RCC 7860 (cell line): ENCODE data around the gene PRODH2.
"Not testable (repeated sequence)": the region's sequence is repeated elsewhere in the genome, so short reads cannot be mapped to it uniquely, and the experiment has no call there.

ENCODE experiments used
- DNase-seq: peaks from one replicate; pipeline ENCODE4 v3.0.0-alpha.2; 2015; ENCODE audit warnings: low spot score
- FAIRE-seq: peaks from 2 replicates; lab custom pipeline; 2012; peaks lifted over from hg19 to GRCh38; lab: Jason Lieb, UNC

The PRODH2 gene

GRCh38 chr19:35783469-35784434 lies 28.9 kb downstream of the PRODH2 start:
- no peak for FAIRE-seq
- no peak for DNase-seq

DNA sequence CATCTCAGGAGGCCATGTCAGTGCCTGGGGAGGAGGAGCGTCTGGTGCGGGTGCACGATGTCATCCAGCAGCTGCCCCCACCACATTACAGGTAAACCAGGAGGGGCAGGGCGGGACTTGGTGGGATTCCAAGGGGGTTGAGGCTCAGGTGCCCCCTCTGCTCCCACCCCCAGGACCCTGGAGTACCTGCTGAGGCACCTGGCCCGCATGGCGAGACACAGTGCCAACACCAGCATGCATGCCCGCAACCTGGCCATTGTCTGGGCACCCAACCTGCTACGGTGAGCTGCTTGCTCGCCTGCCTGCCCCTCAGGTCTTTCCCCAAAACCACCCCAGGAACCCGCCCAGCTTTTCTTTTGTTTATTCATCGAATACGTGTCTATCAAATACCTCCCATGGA lies 30.1 kb downstream of the PRODH2 start:
- FAIRE-seq = no peak
- DNase-seq = no peak

- DNase-seq (no peak), FAIRE-seq (no peak)
These were observed 31.0 kb downstream of the PRODH2 start for GRCh38 chr19:35781650-35782049.

DNA sequence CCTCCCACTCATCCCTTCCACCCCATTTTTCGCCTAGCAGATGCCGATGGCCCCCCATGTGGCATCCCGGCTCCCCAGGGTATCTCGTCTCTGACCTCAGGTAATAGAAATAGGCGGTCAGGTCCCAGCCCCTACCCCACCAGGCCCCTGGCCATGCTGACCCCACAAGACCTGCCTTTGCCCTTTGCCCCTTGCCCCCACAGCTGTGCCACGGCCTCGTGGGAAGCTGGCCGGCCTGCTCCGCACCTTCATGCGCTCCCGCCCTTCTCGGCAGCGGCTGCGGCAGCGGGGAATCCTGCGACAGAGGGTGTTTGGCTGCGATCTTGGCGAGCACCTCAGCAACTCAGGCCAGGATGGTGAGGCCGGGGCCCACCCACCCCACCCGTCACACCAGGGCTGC lies 31.9 kb downstream of the PRODH2 start:
- FAIRE-seq (no peak), DNase-seq (no peak)

DNA sequence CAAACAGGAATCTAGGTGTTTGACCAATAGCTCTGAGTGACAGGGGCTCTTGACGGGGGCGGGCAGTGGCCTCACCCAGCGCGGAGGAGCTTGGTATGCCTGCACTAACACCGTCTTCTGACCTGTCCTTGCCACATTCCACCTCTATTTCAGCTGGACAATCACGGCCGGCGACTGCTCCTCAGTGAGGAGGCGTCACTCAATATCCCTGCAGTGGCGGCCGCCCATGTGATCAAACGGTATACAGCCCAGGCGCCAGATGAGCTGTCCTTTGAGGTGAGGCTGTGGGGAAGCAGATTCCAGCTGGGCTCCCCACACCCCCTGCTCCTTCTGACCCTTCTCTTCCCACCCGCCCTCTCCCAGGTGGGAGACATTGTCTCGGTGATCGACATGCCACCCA lies 32.6 kb downstream of the PRODH2 start:
- FAIRE-seq = no peak
- DNase-seq = no peak

DNA sequence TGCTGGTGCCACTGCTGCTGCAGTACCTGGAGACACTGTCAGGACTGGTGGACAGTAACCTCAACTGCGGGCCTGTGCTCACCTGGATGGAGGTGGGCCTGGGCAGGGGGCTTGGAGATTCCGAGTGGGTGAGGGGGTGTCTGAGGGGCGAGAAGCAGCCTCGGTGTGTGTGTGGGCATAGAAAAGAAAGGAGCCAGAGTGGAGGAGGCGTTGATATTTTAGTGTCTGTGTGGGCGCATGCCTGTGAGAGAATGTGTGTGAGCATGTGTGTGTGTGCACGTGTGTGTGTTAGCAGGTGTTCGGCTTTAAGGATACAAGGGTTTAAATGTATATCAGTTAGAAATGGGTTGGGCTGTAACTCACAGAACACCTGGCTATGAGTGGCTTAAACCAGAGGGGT lies 33.6 kb downstream of the PRODH2 start:
- FAIRE-seq (no peak), DNase-seq (no peak)

DNA sequence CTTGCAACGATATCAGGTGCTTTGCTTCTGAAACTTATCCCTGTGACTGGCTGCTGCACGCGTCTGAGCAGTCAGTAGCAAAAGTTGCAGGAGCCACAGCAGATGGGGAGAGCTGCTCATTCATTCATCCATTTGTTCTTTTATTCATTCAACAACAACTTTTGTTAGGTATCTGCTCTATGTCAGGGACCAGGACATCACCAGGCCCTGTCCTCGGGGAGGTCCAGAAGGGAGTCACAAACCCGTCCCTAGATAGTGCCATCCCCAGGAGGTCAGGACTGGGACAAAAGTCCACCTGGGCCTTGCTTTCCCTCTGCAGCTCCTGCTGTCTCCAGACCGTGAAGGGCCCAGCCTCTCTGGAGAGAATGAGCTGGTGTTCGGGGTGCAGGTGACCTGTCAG lies 34.7 kb downstream of the PRODH2 start:
- no peak for DNase-seq
- no peak for FAIRE-seq

DNA sequence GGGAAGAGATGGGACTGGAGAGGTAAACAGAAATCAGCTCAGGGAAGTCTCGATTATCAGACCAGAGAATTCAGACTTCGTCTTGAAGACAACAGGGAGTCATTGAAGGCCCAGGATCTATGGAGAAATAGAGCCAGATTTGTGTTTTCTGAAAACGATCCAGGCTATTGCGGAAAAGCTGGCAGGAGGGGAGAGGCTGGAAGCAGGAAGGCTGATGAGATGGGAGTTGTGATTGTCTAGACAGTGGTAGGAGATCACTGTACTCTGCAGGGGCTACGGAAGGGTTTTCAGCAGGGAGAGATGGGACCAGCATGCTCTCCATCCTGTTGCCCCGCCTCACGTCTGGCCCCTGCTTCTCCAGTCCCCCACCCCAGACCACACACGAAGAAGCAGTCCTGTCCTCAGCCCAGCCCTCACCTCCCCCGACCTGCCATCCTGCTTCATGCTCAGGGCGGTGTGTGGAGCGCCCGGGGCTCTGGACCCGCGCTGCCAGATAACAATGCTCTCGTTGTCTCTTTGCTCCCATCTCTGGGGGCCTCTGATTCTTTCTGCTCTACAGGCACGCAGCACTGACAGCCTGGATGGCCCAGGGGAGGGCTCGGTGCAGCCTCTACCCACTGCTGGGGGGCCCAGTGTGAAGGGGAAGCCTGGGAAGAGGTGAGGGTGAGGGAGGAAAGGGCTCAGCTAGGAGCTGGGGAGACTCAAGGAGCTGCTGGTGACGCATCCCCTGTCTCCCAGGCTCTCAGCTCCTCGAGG lies 35.4 kb downstream of the PRODH2 start:
- DNase-seq (no peak), FAIRE-seq (no peak)

DNA sequence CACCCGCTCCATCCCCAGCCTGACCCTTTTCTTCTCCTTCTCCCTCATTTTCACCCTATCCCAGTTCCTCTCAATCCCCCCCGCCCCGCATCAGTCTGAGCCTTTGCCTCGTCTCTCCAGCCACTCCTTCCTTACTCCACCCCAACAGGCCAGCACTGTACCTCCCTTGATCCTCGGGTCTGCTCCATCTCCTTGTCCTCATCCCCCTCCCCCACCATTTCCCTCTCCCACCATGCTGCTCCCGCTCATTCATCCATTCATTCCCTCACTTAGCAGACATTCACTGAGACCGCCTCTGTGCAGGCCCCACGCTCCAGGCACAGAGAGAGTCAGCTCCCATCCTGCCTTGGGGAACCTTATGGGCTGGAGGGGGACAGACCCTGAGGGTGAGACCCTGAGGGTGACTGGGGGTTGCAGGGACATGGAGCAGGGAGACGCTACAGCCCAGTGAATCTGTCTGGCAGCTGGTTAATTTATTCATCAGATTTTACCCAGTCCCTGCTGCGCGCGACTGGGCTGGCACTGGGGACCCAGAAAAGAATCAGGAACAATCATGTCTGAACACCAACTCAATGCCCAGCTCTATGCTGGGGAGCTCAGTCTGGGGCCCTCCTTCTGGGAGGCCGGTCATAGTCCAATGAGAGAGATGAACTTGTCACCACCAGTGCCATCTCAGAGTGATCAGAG lies 36.4 kb downstream of the PRODH2 start:
- FAIRE-seq (no peak), DNase-seq (no peak)

DNA sequence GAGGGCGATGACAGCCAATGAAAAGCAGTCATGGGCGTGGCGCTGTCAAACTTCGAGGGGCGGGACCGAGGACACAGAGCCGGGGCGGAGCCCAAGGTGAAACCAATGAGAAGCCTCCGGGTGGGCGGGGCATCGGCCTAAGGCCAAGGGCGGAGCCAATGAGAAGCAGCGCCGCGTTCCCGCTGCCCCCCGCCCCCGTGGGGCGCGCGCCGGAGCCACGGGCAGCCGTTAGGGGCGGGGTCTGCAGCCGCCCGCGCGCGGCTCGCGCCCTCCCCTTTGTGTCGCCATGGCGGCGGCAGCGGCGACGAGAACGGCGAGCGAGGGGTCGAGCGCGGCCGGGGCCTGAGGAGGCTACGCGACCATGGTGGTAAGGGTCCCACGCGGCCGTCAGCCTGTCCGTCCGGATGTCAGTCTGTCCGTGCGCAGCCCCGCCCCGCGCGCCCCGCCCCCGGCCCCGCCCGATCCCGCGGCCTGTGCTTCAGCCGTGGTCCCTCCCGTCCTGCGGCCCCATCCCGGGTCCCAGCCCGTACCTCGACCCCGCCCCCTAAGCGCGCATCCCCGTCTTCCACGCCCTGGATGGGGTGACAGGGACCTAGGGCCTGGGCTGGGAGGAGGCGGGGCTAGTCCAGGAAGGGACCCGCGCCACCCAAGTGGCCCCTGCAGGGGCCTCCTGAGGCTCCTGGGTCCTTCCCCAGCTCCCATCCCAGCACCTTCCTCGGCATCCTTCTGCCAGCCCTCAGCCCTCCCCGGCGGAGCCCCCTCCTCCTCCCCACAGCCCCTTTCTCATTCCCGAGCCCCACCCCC lies 37.1 kb downstream of the PRODH2 start, which contains the start of gene ARHGAP33:
ARHGAP33 (plus strand) TSS at position 267 of the 804 bp plus-strand sequence; CDS start at position 362, 95 bp downstream.
- peak; percentile 67 for FAIRE-seq
- DNase-seq = peak; percentile 85

DNA sequence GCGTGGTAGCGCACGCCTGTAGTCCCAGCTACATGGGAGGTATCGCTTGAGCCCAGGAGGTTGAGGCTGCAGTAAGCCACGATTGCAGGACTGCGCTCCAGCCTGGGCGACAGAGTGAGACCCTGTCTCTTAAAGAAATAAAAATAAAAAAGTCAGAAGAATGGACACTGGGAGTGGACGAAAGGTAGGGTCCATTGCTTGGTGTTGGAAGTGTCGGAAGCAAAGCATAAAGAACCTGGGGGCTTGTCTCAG lies 37.7 kb downstream of the PRODH2 start:
- no peak for DNase-seq
- FAIRE-seq = no peak

DNA sequence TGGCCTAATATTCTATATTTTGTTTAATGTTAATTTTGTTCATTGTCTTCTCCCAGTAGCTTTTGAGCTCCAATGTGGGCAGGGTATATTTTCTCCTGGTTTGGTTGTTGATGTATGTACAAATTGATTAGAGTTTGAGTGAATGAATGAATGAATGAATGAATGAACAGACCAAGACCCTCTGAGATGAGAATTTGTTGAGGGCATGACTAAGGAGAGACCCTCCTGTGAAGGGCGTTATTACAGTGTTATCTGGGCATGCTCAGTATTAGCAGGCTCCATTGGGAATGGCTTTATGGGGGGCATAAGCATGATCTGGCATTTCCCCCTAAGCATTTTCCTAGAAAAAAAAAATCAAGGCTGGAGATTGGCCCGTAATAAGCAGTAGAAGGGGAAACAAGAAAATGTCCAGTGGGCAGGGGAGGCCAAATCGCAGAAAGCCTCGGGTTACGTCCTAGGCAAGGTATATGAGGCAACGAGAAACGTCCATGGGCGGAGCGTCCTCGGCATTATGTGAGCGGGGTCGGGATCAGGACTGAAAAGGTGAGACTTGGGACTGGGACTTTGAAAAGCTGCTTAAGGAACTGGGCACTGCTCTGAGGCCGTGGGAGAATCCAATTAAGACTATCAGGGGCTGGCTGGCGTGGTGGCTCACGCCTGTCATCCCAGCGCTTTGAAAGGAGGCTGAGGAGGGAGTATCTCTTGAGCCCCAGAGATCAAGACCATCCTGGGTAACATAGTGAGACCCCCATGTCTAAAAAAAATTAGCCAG lies 38.2 kb downstream of the PRODH2 start:
- DNase-seq = no peak
- no peak for FAIRE-seq

DNA sequence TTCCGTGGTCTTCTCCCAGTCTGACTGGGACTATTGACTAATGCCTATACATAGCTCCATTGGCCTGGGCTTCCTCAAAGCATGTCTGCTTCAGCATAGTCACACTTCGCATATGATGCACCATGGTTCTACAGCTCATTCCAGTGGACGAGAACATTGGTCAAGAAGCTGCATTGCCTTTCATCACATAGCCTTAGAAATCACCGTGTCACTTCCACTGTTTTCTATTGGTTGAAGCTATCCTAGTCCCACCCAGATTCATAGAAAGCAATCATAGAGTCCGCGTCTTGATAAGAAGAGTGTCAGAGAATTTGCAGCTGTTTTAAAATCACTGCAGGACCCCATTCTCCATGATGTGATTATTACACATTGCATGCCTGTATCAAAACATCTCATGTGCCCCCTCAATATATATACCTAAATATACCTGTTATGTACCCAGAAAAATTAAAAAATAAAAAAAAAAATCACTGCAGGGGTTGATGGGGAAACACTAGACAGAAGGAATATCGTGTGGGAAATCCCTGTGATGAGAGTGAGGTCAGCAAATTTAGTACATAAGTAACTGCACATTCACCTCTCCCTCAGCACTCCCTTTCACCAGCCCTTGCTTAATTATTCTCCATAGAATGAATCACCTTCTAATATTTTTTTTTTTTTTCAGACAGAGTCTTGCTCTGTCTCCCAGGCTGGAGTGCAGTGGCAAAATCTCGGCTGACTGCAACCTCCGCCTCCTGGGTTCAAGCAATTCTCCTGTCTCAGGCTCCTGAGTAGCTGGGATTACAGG lies 39.4 kb downstream of the PRODH2 start:
- DNase-seq (peak; percentile 75), FAIRE-seq (peak; percentile 87)

DNA sequence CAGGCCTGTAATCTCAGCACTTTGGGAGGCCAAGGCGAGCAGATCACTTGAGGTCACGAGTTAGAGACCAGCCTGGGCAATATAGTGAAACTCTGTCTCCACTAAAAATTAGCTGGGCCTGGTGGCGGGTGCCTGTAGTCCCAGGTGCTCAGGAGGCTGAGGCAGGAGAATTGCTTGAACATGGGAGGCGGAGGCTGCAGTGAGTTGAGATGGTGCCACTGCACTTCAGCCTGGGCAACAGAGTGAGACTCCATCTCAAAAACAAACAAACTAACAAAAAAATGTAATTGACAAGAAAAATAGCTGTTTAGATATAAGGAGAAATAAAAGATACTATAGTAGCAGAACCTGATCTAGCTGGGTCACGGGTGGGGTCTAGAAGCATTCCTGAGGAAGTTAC lies 40.3 kb downstream of the PRODH2 start:
- not testable (repeated sequence) for FAIRE-seq, DNase-seq

- no peak for FAIRE-seq
These were observed 44.6 kb downstream of the PRODH2 start for GRCh38 chr19:35768082-35768421.

DNA sequence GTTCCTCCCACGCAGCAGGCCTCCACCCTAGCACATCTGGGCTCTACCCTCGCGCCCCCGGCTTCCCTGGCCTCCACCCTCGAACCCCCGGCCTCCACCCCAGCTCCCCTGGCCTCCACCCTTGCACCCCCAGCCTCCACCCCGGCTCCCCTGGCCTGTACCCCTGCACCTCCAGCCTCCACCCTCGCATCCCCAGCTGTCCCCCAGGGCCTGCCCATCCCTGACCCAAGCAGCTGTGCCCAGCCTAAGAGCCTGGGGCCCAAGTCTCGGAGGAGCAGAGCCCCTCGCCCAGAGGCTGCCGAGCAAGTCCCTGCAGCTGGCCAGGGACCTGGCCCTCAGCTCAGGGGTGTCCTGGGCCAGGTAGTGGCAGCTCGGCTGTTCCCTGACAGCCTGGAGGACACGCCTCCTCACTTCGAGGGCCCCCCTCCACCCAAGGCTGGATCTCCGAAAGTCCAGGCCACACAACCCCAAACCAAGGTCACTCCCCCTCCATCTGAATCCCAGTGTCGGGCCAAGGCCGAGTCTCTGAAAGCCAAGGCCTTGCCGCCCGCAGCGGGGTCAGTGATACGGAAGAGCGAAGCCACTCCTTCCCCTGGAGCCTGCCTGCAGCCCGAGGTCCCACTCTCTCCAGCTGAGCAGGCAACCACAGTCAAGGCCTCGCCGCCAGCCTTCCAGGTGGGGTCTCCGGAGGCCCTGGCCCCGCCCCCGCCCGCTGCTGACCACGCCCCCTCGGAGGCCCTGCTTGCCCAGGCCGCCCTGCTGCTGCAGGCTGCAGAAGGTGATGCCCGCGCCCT lies 45.2 kb downstream of the PRODH2 start:
- FAIRE-seq (no peak), DNase-seq (no peak)

More at GRCh38 chr19:35768082-35768421, 44.6 kb downstream of the PRODH2 start:
- no peak for DNase-seq

- FAIRE-seq = no peak
- no peak for DNase-seq
These were observed 46.0 kb downstream of the PRODH2 start for GRCh38 chr19:35766571-35767104.
